Calu3 (cell line): ENCODE measurements around the gene KRT6B. TPM values are rescaled to one million over a fixed set of nuclear protein-coding genes. Genes with fewer than 3 reads are reported as not detected.

Experiments
- BruUV-seq: library from RNA; stranded (reverse); fragments of 400-500 nt; replicated peaks from 2 replicates; lab custom pipeline; 2021; lab: Mats Ljungman, UMichigan
- CTCF ChIA-PET: fragments of 300-600 bp; sonication (Branson Sonifier 250); formaldehyde crosslinking; loops from one replicate; lab custom pipeline; 2022; ENCODE audit warnings: antibody characterized with exemption; lab: Charles Lee
- DNase-seq: peaks from one replicate; pipeline ENCODE4 v3.0.0; 2022
- H3K27ac Mint-ChIP-seq: one replicate; pipeline ENCODE4 v1.8.0; 2022; ENCODE audit warnings: mixed read lengths; ENCODE audit not compliant: unreplicated experiment
- H3K27me3 Mint-ChIP-seq: one replicate; pipeline ENCODE4 v1.8.0; 2022; ENCODE audit warnings: mixed read lengths; ENCODE audit not compliant: unreplicated experiment
- H3K36me3 Mint-ChIP-seq: one replicate; pipeline ENCODE4 v1.8.0; 2022; ENCODE audit warnings: mild to moderate bottlenecking, moderate library complexity, mixed read lengths; ENCODE audit not compliant: insufficient read depth, unreplicated experiment
- H3K4me1 Mint-ChIP-seq: one replicate; pipeline ENCODE4 v1.8.0; 2022; ENCODE audit warnings: mild to moderate bottlenecking, low read depth, mixed read lengths; ENCODE audit not compliant: unreplicated experiment
- H3K4me3 Mint-ChIP-seq: one replicate; pipeline ENCODE4 v1.8.0; 2022; ENCODE audit warnings: mild to moderate bottlenecking, low read depth, moderate library complexity, mixed read lengths; ENCODE audit not compliant: unreplicated experiment
- H3K9me3 Mint-ChIP-seq: one replicate; pipeline ENCODE4 v1.8.0; 2022; ENCODE audit warnings: low read depth, mixed read lengths; ENCODE audit not compliant: unreplicated experiment
- CTCF ChIP-seq: fragments of 200-600 bp; IDR thresholded peaks from one replicate; pipeline ENCODE4 v1.8.0; 2022; ENCODE audit warnings: antibody characterized with exemption; ENCODE audit not compliant: unreplicated experiment
- intact Hi-C: fragments of 100-400 bp; cut with micrococcal nuclease; formaldehyde crosslinking; loops from one replicate; pipeline ENCODE4 v1.10.0; 2022; ENCODE audit not compliant: unreplicated experiment
- total RNA-seq: library from RNA; stranded (reverse); gene quantifications from 2 replicates; pipeline ENCODE4 v1.2.3, GENCODE V29; 2022

KRT6B gene
- total RNA-seq, 1 experiment from 2014 or later, result 5.6 TPM

- BruUV-seq, result no TSS peak
- CTCF ChIA-PET, result no interaction called here
- no peaks in the 10 kb centered on the region for H3K9me3 Mint-ChIP-seq
- H3K36me3 Mint-ChIP-seq, result no peaks in the 10 kb centered on the region
- intact Hi-C loops, result no loop called here
- TF ChIP-seq CTCF, result no peak
- peaks cover 38% of the 10 kb centered on the region for H3K27me3 Mint-ChIP-seq
- no peak overlapping the region for H3K27ac Mint-ChIP-seq
- H3K4me1 Mint-ChIP-seq, result peaks cover 12% of the 10 kb centered on the region
- no peak overlapping the region for H3K4me3 Mint-ChIP-seq
- no peak for DNase-seq
Observed at GRCh38 chr12:52436000-52436827, 15.7 kb downstream of the KRT6B start.

- Mint-ChIP-seq H3K9me3 (no peaks in the 10 kb centered on the region), H3K4me3 (no peak overlapping the region), H3K36me3 (no peaks in the 10 kb centered on the region), H3K27ac (no peak overlapping the region), H3K4me1 (peaks cover 12% of the 10 kb centered on the region), H3K27me3 (peaks cover 44% of the 10 kb centered on the region)
- no peak for DNase-seq
- intact Hi-C loops, result no loop called here
- no TSS peak for BruUV-seq
- no peak for TF ChIP-seq CTCF
- CTCF ChIA-PET, result no interaction called here
Observed at GRCh38 chr12:52435659-52435999, 16.3 kb downstream of the KRT6B start.

GRCh38 chr12:52434760-52435530 is 17.0 kb downstream of the KRT6B start:
- Mint-ChIP-seq H3K27ac (no peak overlapping the region), H3K36me3 (no peaks in the 10 kb centered on the region), H3K9me3 (no peaks in the 10 kb centered on the region), H3K4me1 (peaks cover 12% of the 10 kb centered on the region), H3K4me3 (no peak overlapping the region), H3K27me3 (peaks cover 51% of the 10 kb centered on the region)
- DNase-seq, result no peak
- CTCF ChIA-PET, result no interaction called here
- intact Hi-C loops, result no loop called here
- no TSS peak for BruUV-seq
- TF ChIP-seq CTCF, result no peak

GRCh38 chr12:52434081-52434733 is 17.7 kb downstream of the KRT6B start, which contains the start of gene KRT75:
Gene KRT75, minus strand, starts transcription at chr12:52434371. Its CDS starts 67 bp downstream, at chr12:52434304.
- peaks cover 12% of the 10 kb centered on the region for H3K4me1 Mint-ChIP-seq
- no peak for TF ChIP-seq CTCF
- H3K27me3 Mint-ChIP-seq, result peaks cover 58% of the 10 kb centered on the region
- intact Hi-C loops, result no loop called here
- CTCF ChIA-PET, result no interaction called here
- no peak within 1 kb of the TSS for H3K27ac Mint-ChIP-seq
- no peaks in the 10 kb centered on the region for H3K36me3 Mint-ChIP-seq
- no peak for DNase-seq
- no peak within 1 kb of the TSS for H3K4me3 Mint-ChIP-seq
- H3K9me3 Mint-ChIP-seq, result no peaks in the 10 kb centered on the region
- no TSS peak for BruUV-seq
